ENCODE measurements around the gene DHRS7C. TPM values are rescaled to one million over a fixed set of nuclear protein-coding genes. Genes with fewer than 3 reads are reported as not detected.

DHRS7C gene
- total and polyA plus RNA-seq, 2 donors (not counting 3 experiments of a cell fraction or from before 2014, with no cell fraction given) = not detected

GRCh38 chr17:9830711-9831110 lies 39.3 kb upstream of the DHRS7C start:
- Histone ChIP-seq H3K9me1 (replicated peaks; ENCODE audit: control insufficient read depth, extremely low read depth, insufficient read depth, low read length) (no peaks in the 10 kb centered on the region), H3K79me2 (ENCODE audit: control insufficient read depth, insufficient read depth, low read length) (no peaks in the 10 kb centered on the region), H3K27ac (ENCODE audit: insufficient read depth, low read depth, low read length) (no peak overlapping the region), H3K27me3 (ENCODE audit: control insufficient read depth in 2 of 2, insufficient read depth in 2 of 2, low read length in 2 of 2) (no peaks in the 10 kb centered on the region), H3K36me3 (ENCODE audit: control insufficient read depth in 2 of 2, extremely low read depth in 1 of 2, insufficient read depth in 2 of 2, low read length in 2 of 2) (no peaks in the 10 kb centered on the region), H3K4me1 (ENCODE audit: control insufficient read depth, extremely low read depth, insufficient read depth, low read length) (no peaks in the 10 kb centered on the region), H3K4me3 (replicated peaks in 1 of 3; ENCODE audit: insufficient read depth in 1 of 3, low read depth in 1 of 3, low read length in 3 of 3) (no peak overlapping the region), H3K4me2 (ENCODE audit: insufficient read depth, low read length) (no peak overlapping the region), H4K20me1 (replicated peaks; ENCODE audit: control insufficient read depth, extremely low read depth, insufficient read depth, low read length) (no peaks in the 10 kb centered on the region), H2AFZ (ENCODE audit: low read depth, low read length) (no peak overlapping the region), H3K9ac (replicated peaks; ENCODE audit: extremely low read depth, insufficient read depth, low read length) (no peak overlapping the region), H3K9me3 (replicated peaks; ENCODE audit: control insufficient read depth, insufficient read depth, low read length) (peaks cover 7% of the 10 kb centered on the region)
- ChIA-PET CTCF (no interaction called here), POLR2A (no interaction called here)
- dilution Hi-C loops (cut with MboI; ENCODE audit: extremely low pct_ligation_motif_present, low sequenced_read_pairs) (no loop called here), intact Hi-C loops (cut with micrococcal nuclease) (no loop called here)
- FAIRE-seq = no peak
- no TSS peak for BruUV-seq (replicated peaks)
- DNase-seq (ENCODE audit: low read depth, low spot score) = no peak
- no peak for TF ChIP-seq EZH2 (IDR thresholded peaks at IDR 0.05; ENCODE audit: borderline replicate concordance, low read depth, low read length, severe bottlenecking)
- TF ChIP-seq POLR2AphosphoS5 (IDR thresholded peaks at IDR 0.05; ENCODE audit: insufficient read depth, low read depth, low read length) = no peak
- TF ChIP-seq MYC (IDR thresholded peaks at IDR 0.05; ENCODE audit: low read depth, low read length) = no peak
- no peak for TF ChIP-seq CTCF (IDR thresholded peaks at IDR 0.05; ENCODE audit: extremely low read depth in 1 of 2, insufficient read depth in 1 of 2, low read depth in 1 of 2, low read length in 2 of 2)
- no peak for TF ChIP-seq FOS (IDR thresholded peaks at IDR 0.05; ENCODE audit: borderline replicate concordance, insufficient read depth, low read length)
- TF ChIP-seq MAX (IDR thresholded peaks at IDR 0.05; ENCODE audit: insufficient read depth, insufficient read length) = no peak
- no peak for TF ChIP-seq JUN (IDR thresholded peaks at IDR 0.05; ENCODE audit: borderline replicate concordance, insufficient read depth, insufficient read length, low read depth)
- TF ChIP-seq GATA2 (IDR thresholded peaks at IDR 0.05; ENCODE audit: insufficient read depth, insufficient read length, low read depth, low read length) = no peak
- no peak for TF ChIP-seq POLR2A (IDR thresholded peaks at IDR 0.05; ENCODE audit: low read depth, low read length)

Measured in endothelial cell of umbilical vein (primary cell).